Lung (tissue), 12 donors: ENCODE measurements around the gene RTN1. TPM values are rescaled to one million over a fixed set of nuclear protein-coding genes. Genes with fewer than 3 reads are reported as not detected.

ENCODE experiments used
- ATAC-seq: fragments of 200-7000 bp; cut with Tn5 transposase; one replicate; pipeline ENCODE4 v1.9.1; 2020; ENCODE audit warnings: moderate number of reproducible peaks; ENCODE audit not compliant: insufficient read depth, low FRiP score
- DNase-seq, 3 donors: peaks; one replicate each; pipeline ENCODE4 v3.0.0-alpha.2; 2013 to 2017
- H3K27ac ChIP-seq, 2 donors: one replicate each; pipeline ENCODE4 v1.5.1; 2013; ENCODE audit warnings: mild to moderate bottlenecking in 2 of 2, moderate library complexity in 2 of 2, control low read depth in 1 of 2, inconsistent platforms in 1 of 2, low read depth in 1 of 2, low read length in 1 of 2
- H3K27me3 ChIP-seq, 3 donors: one replicate each; pipeline ENCODE4 v1.5.1; 2013; ENCODE audit warnings: low read length in 2 of 3; ENCODE audit not compliant: control insufficient read depth in 3 of 3, insufficient read depth in 3 of 3
- H3K36me3 ChIP-seq, 4 donors: one replicate each; pipeline ENCODE4 v1.5.1; 2013; ENCODE audit warnings: low read length in 4 of 4, mild to moderate bottlenecking in 1 of 4, moderate library complexity in 1 of 4; ENCODE audit not compliant: control insufficient read depth in 4 of 4, insufficient read depth in 4 of 4
- H3K4me1 ChIP-seq, 5 donors: one replicate each; pipeline ENCODE4 v1.5.1; 2013; ENCODE audit warnings: low read length in 5 of 5, mild to moderate bottlenecking in 2 of 5, moderate library complexity in 1 of 5; ENCODE audit not compliant: control insufficient read depth in 5 of 5, insufficient read depth in 5 of 5
- H3K4me3 ChIP-seq: one replicate; pipeline ENCODE4 v1.5.1; 2013; ENCODE audit warnings: mild to moderate bottlenecking, control low read depth, moderate library complexity
- H3K9ac ChIP-seq, 2 donors: one replicate each; pipeline ENCODE4 v1.5.1; 2013; ENCODE audit warnings: low read length in 2 of 2, control low read depth in 1 of 2; ENCODE audit not compliant: insufficient read depth in 1 of 2
- H3K9me3 ChIP-seq, 4 donors: one replicate each; pipeline ENCODE4 v1.5.1; 2013; ENCODE audit warnings: low read length in 3 of 4, mild to moderate bottlenecking in 1 of 4, moderate library complexity in 1 of 4; ENCODE audit not compliant: control insufficient read depth in 4 of 4, insufficient read depth in 3 of 4
- WGBS, 2 donors: extraction: QIAGEN DNeasy Blood & Tissue Kit; methylation state at CpG; one replicate each; pipeline ENCODE4 v1.1.7; 2013; 5-methylcytosine and 5-hydroxymethylcytosine counted together
- polyA plus RNA-seq, 2 donors: library from polyadenylated mRNA; stranded (reverse); fragments of 200-250 nt; gene quantifications; one replicate each; pipeline ENCODE4 v1.2.1, GENCODE V29; 2013
- total RNA-seq, 2 donors: library from RNA; depleted of rRNA in 1 of 2; stranded (reverse); fragments of >200 nt in 1 of 2; gene quantifications; one replicate each; pipeline ENCODE4 v1.2.1, GENCODE V29; 2014 to 2021
- TF ChIP-seq, protein P1 (sequence below): IDR thresholded peaks from 2 replicates; pipeline ENCODE4 v1.5.1; 2012; ENCODE audit warnings: mild to moderate bottlenecking; ENCODE audit errors: control extremely low read depth, extremely low read depth
- donor health status: control.
- donor health status: control.
- donor health status: Bipolar disorder and iron deficiency.
- donor health status: healthy.
- donor health status: DM: yes; HTN: yes; CAD: no.

RTN1 gene
- total and polyA plus RNA-seq, 4 donors: 2.4 to 9.0 (median 6.9) TPM

DNA sequence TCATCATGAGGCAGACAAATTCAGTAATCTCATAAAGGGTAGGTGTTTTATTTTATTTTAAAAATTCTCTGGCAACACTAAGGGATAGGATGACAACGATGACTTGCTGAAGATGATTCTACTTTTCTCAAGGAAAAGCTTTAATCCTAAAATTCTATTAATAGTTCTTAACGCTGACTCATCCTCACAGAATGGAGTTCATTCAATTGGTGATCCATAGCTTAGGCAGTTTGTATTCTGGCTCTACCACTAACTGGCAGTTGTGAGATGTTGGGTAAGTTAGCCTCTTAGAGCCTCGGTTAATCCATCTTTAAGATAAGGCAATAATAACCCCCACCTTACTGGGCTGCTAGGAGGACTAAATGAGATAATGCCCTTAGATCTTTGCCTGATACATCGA lies 116.3 kb downstream of the RTN1 start:
- ATAC-seq: no peak

DNA sequence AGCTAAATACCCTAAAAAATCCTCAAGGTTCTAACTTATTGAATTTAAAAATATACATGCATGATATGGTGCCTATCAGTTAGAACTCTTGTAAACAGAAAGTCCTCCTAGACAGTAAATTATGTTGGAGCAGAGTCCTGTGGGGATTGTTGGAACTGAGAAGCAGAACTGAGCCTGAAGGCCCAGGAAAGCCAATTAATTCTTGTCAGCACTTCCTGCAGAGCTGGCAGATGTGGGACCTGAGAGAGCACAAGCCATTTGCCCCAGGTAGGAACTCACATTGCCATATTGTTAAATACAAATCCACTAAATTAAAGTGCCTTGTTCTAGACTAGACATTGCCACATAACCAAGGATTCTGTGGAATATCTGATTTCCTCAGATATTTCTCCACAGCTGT lies 117.1 kb downstream of the RTN1 start:
- H3K4me1 ChIP-seq: no peaks in the 10 kb centered on the region
- H3K4me3 ChIP-seq: no peak overlapping the region
- H3K27me3 ChIP-seq: no peaks in the 10 kb centered on the region
- H3K9me3 ChIP-seq: peaks cover 0 to 2% (median 0%) of the 10 kb centered on the region in 4 donors
- H3K36me3 ChIP-seq: no peaks in the 10 kb centered on the region
- DNase-seq (no peak), ATAC-seq (no peak)
- TF ChIP-seq, protein P1, sequence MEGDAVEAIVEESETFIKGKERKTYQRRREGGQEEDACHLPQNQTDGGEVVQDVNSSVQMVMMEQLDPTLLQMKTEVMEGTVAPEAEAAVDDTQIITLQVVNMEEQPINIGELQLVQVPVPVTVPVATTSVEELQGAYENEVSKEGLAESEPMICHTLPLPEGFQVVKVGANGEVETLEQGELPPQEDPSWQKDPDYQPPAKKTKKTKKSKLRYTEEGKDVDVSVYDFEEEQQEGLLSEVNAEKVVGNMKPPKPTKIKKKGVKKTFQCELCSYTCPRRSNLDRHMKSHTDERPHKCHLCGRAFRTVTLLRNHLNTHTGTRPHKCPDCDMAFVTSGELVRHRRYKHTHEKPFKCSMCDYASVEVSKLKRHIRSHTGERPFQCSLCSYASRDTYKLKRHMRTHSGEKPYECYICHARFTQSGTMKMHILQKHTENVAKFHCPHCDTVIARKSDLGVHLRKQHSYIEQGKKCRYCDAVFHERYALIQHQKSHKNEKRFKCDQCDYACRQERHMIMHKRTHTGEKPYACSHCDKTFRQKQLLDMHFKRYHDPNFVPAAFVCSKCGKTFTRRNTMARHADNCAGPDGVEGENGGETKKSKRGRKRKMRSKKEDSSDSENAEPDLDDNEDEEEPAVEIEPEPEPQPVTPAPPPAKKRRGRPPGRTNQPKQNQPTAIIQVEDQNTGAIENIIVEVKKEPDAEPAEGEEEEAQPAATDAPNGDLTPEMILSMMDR: no peak
- H3K9ac ChIP-seq: no peak overlapping the region
- H3K27ac ChIP-seq: no peak overlapping the region

More for the DNA sequence above, 116.3 kb downstream of the RTN1 start:
- TF ChIP-seq, protein P1: no peak
- Histone ChIP-seq H3K4me3 (no peak overlapping the region), H3K36me3 (no peaks in the 10 kb centered on the region), H3K9ac (no peak overlapping the region), H3K27ac (no peak overlapping the region), H3K9me3 (peaks cover 0 to 2% (median 0%) of the 10 kb centered on the region in 4 donors), H3K27me3 (no peaks in the 10 kb centered on the region), H3K4me1 (no peaks in the 10 kb centered on the region)
- 87 to 91% methylated on average over 4 of the region's 4 CpGs for WGBS, 2 donors
- no peak for DNase-seq

DNA sequence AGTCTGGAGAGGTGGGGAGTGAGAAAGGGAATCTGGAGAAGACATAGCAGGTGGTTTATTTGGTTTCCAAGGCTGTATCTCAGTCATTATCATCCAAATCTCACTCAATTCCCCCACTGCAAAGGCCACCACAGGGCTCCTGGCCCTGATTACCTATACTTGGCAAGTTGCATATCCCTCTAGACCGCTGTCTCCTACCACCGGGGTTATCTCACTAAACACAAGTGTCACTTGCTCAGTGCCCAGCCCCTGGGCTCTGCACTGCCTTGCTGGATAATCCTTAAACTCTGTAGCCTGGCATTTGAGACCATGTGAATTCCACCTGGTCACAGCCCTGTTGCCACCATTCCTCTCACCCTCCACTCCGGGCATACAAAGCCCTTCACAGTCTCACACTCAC lies 119.0 kb downstream of the RTN1 start:
- H3K27ac ChIP-seq: no peak overlapping the region
- no peak overlapping the region for H3K4me3 ChIP-seq
- H3K36me3 ChIP-seq: no peaks in the 10 kb centered on the region
- no peaks in the 10 kb centered on the region for H3K4me1 ChIP-seq
- ATAC-seq (no peak), DNase-seq (no peak)
- H3K9ac ChIP-seq: no peak overlapping the region
- 91 to 98% methylated on average over 3 of the region's 3 CpGs for WGBS, 2 donors
- TF ChIP-seq, protein P1: no peak
- H3K9me3 ChIP-seq: peaks cover 0 to 2% (median 0%) of the 10 kb centered on the region in 4 donors
- H3K27me3 ChIP-seq: no peaks in the 10 kb centered on the region

DNA sequence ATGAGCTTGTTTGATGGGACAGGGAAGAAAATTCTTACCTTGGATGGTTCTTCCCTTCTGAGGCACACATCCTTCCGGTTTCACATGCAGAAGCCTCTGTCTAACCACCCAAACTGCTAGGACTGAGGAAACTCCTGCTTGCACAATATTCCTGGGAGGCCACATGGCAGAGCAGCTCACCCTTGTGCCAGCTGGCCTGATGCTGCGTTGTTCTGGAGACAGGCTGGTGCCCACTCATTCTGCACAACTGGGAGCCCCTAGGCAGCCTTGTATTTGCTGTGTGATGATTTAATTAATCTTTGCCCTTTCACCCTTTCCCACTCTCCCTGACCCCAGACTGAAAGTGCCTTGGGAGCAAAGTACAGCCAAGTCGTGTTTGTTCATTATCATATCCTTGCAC lies 130.8 kb downstream of the RTN1 start:
- Histone ChIP-seq H3K4me1 (no peaks in the 10 kb centered on the region), H3K4me3 (no peak overlapping the region), H3K27ac (no peak overlapping the region), H3K27me3 (no peaks in the 10 kb centered on the region), H3K9me3 (peaks cover 0 to 6% (median 1%) of the 10 kb centered on the region in 4 donors), H3K36me3 (no peaks in the 10 kb centered on the region), H3K9ac (no peak overlapping the region)
- TF ChIP-seq, protein P1: no peak
- 46 to 62% methylated on average over 3 of the region's 3 CpGs for WGBS, 2 donors
- DNase-seq (no peak), ATAC-seq (no peak)
